HG03342 (cell line): Measurements from ENCODE around the gene COX7C.

ENCODE experiments used
- ATAC-seq: cut with Tn5 transposase; IDR thresholded peaks from one replicate; pipeline ENCODE4 v1.9.1; 2021; ENCODE audit warnings: mild to moderate bottlenecking, moderate library complexity; ENCODE audit not compliant: unreplicated experiment

The COX7C gene

GRCh38 chr5:86664173-86664572 lies 46.4 kb downstream of the COX7C start:
- no peak for ATAC-seq

- no peak for ATAC-seq
Measured at GRCh38 chr5:86665984-86666760, 48.4 kb downstream of the COX7C start.

- ATAC-seq, result no peak
Measured at GRCh38 chr5:86666981-86667380, 49.2 kb downstream of the COX7C start.
